Liver (tissue), 9 donors: Measurements from ENCODE around the gene HEBP2. TPM values are rescaled to one million over a fixed set of nuclear protein-coding genes. Genes with fewer than 3 reads are reported as not detected.

ENCODE experiments used
- DNase-seq: peaks from one replicate; pipeline ENCODE4 v3.0.0-alpha.2; 2017; ENCODE audit warnings: low spot score
- H3K27ac ChIP-seq, 2 donors: one replicate each; pipeline ENCODE4 v1.7.0; 2013; ENCODE audit warnings: inconsistent platforms in 2 of 2, low read length in 2 of 2, control low read depth in 1 of 2, low read depth in 1 of 2, mild to moderate bottlenecking in 1 of 2
- H3K27me3 ChIP-seq, 4 donors: one replicate each; pipeline versions ENCODE4 v1.6.1 to v1.7.0; 2013; ENCODE audit warnings: low read length in 3 of 4, inconsistent platforms in 1 of 4, mild to moderate bottlenecking in 1 of 4, moderate library complexity in 1 of 4; ENCODE audit not compliant: control insufficient read depth in 4 of 4, insufficient read depth in 4 of 4
- H3K36me3 ChIP-seq, 4 donors: one replicate each; pipeline versions ENCODE4 v1.6.1 to v1.7.0; 2013; ENCODE audit warnings: low read length in 3 of 4, mild to moderate bottlenecking in 3 of 4, low read depth in 1 of 4, moderate library complexity in 1 of 4; ENCODE audit not compliant: control insufficient read depth in 4 of 4, insufficient read depth in 3 of 4
- H3K4me1 ChIP-seq, 4 donors: one replicate each; pipeline versions ENCODE4 v1.6.1 to v1.7.0; 2013; ENCODE audit warnings: low read length in 3 of 4, mild to moderate bottlenecking in 3 of 4, moderate library complexity in 1 of 4; ENCODE audit not compliant: control insufficient read depth in 4 of 4, insufficient read depth in 4 of 4
- H3K4me3 ChIP-seq, 3 donors: one replicate each; pipeline versions ENCODE4 v1.6.1 to v1.7.0; 2013; ENCODE audit warnings: low read length in 3 of 3, control low read depth in 1 of 3, low read depth in 1 of 3, mild to moderate bottlenecking in 1 of 3
- H3K9ac ChIP-seq, 2 donors: one replicate each; pipeline ENCODE4 v1.7.0; 2013; ENCODE audit warnings: low read length in 2 of 2, mild to moderate bottlenecking in 2 of 2, moderate library complexity in 2 of 2, control low read depth in 1 of 2, low read depth in 1 of 2
- H3K9me3 ChIP-seq, 4 donors: one replicate each; pipeline versions ENCODE4 v1.6.1 to v1.7.0; 2013; ENCODE audit warnings: low read length in 3 of 4; ENCODE audit not compliant: control insufficient read depth in 4 of 4
- ATF3 ChIP-seq: IDR thresholded peaks from 2 replicates; pipeline ENCODE4 v1.6.1; 2016; ENCODE audit warnings: antibody characterized with exemption
- CTCF ChIP-seq: fragments of 150-350 bp; IDR thresholded peaks from 2 replicates; pipeline ENCODE4 v1.5.1; 2017; ENCODE audit warnings: improper control_type of control experiment, low read depth, low read length; ENCODE audit not compliant: missing input control
- EGR1 ChIP-seq, 2 donors: IDR thresholded peaks; 2 replicates each; pipeline ENCODE4 v1.6.1; 2016 to 2018; ENCODE audit warnings: antibody characterized with exemption in 2 of 2, low read depth in 2 of 2
- FOXA1 ChIP-seq: IDR thresholded peaks from 2 replicates; pipeline ENCODE4 v1.6.1; 2016; ENCODE audit warnings: antibody characterized with exemption
- GABPA ChIP-seq, 2 donors: IDR thresholded peaks in 1 of 2; conservative IDR thresholded peaks in 1 of 2; 2 replicates each; pipeline ENCODE4 v1.6.1; 2016; ENCODE audit warnings: antibody characterized with exemption in 2 of 2, mild to moderate bottlenecking in 1 of 2, moderate library complexity in 1 of 2
- HNF4G ChIP-seq: IDR thresholded peaks from 2 replicates; pipeline ENCODE4 v1.6.1; 2016; ENCODE audit warnings: antibody characterized with exemption
- JUND ChIP-seq, 2 donors: IDR thresholded peaks; 2 replicates each; pipeline ENCODE4 v1.6.1; 2016; ENCODE audit warnings: antibody characterized with exemption in 2 of 2
- NR2F2 ChIP-seq: IDR thresholded peaks from 2 replicates; pipeline ENCODE4 v1.6.1; 2016; ENCODE audit warnings: antibody characterized with exemption
- REST ChIP-seq: IDR thresholded peaks from 2 replicates; pipeline ENCODE4 v1.6.1; 2016; ENCODE audit warnings: antibody characterized with exemption, mild to moderate bottlenecking
- RXRA ChIP-seq, 2 donors: IDR thresholded peaks; 2 replicates each; pipeline ENCODE4 v1.6.1; 2017 to 2018; ENCODE audit warnings: antibody characterized with exemption in 2 of 2, mild to moderate bottlenecking in 1 of 2
- SP1 ChIP-seq: IDR thresholded peaks from 2 replicates; pipeline ENCODE4 v1.6.1; 2018; ENCODE audit warnings: antibody characterized with exemption, mild to moderate bottlenecking
- TAF1 ChIP-seq: conservative IDR thresholded peaks from 2 replicates; pipeline ENCODE4 v1.6.1; 2016; ENCODE audit warnings: antibody characterized with exemption, mild to moderate bottlenecking
- WGBS: extraction: QIAGEN DNeasy Blood & Tissue Kit; methylation state at CpG from one replicate; pipeline ENCODE4 v1.1.7; 2013; 5-methylcytosine and 5-hydroxymethylcytosine counted together
- polyA plus RNA-seq, 2 donors: library from polyadenylated mRNA; stranded (reverse) in 1 of 2; unstranded in 1 of 2; fragments of 200-250 nt in 1 of 2; fragments of >200 nt in 1 of 2; fragmentation: Nextera tagmentation in 1 of 2; extraction: Ambion mirVana in 1 of 2; gene quantifications; one replicate each; pipeline versions ENCODE4 v1.2.1 to v1.2.3, GENCODE V29; 2013 to 2015
- total RNA-seq, 2 donors: library from RNA; depleted of rRNA; stranded (reverse); fragments of >200 nt; gene quantifications; one replicate each; pipeline ENCODE4 v1.2.3, GENCODE V29; 2014
- TF ChIP-seq, protein P1 (sequence below): IDR thresholded peaks from 2 replicates; pipeline ENCODE4 v1.6.1; 2016; ENCODE audit warnings: antibody characterized with exemption
- TF ChIP-seq, protein P2 (sequence below): IDR thresholded peaks from 2 replicates; pipeline ENCODE4 v1.6.1; 2016; ENCODE audit warnings: antibody characterized with exemption
- donor health status: healthy.
- donor health status: healthy.
- donor health status: healthy.
- donor health status: healthy.
- donor health status: healthy.

HEBP2 gene
- total and polyA plus RNA-seq, 4 donors, result 5.6 to 58.0 (median 16.8) TPM

DNA sequence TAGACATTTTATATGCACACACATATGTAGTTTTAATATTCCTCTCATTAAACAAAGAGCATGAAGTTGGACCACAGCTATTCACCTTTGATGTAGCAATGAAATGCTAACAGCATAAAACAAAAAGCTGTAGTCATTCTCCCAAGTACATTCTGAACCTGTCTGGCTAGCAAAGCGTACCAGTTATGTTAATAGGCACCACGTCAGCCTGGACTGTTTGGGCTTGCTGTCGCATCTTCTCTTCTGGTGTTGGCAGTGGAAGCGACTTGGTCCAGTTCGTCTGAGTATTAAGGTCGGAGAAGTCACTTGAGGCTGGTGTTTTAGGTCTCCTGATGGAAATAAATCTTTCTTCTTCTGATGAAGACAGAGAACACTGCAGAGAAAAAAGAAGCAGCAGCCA, 42.8 kb downstream of the HEBP2 start:
- H3K4me1 ChIP-seq, result peaks cover 0 to 7% (median 4%) of the 10 kb centered on the region in 4 donors
- 94% methylated on average over 6 of the region's 6 CpGs for WGBS

More for the DNA sequence above, 42.8 kb downstream of the HEBP2 start:
- no peak overlapping the region for H3K4me3 ChIP-seq
- H3K27ac ChIP-seq, result no peak overlapping the region
- H3K27me3 ChIP-seq, result no peaks in the 10 kb centered on the region
- H3K9ac ChIP-seq, result no peak overlapping the region
- peaks cover 0 to 24% (median 9%) of the 10 kb centered on the region in 4 donors for H3K36me3 ChIP-seq
- TF ChIP-seq SP1 (no peak), JUND (IDR thresholded peaks at IDR 0.05) (no peak), CTCF (no peak), ATF3 (no peak), GABPA (IDR thresholded peaks at IDR 0.05 in 1 of 2, conservative IDR thresholded peaks at IDR 0.05 in 1 of 2) (no peak), REST (no peak), EGR1 (IDR thresholded peaks at IDR 0.05; ENCODE audit: low read depth in 2 of 2) (no peak), TAF1 (no peak), HNF4G (no peak), RXRA (IDR thresholded peaks at IDR 0.05) (no peak), NR2F2 (no peak), FOXA1 (no peak)
- TF ChIP-seq, protein P1, sequence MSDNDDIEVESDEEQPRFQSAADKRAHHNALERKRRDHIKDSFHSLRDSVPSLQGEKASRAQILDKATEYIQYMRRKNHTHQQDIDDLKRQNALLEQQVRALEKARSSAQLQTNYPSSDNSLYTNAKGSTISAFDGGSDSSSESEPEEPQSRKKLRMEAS, result no peak
- TF ChIP-seq, protein P2, sequence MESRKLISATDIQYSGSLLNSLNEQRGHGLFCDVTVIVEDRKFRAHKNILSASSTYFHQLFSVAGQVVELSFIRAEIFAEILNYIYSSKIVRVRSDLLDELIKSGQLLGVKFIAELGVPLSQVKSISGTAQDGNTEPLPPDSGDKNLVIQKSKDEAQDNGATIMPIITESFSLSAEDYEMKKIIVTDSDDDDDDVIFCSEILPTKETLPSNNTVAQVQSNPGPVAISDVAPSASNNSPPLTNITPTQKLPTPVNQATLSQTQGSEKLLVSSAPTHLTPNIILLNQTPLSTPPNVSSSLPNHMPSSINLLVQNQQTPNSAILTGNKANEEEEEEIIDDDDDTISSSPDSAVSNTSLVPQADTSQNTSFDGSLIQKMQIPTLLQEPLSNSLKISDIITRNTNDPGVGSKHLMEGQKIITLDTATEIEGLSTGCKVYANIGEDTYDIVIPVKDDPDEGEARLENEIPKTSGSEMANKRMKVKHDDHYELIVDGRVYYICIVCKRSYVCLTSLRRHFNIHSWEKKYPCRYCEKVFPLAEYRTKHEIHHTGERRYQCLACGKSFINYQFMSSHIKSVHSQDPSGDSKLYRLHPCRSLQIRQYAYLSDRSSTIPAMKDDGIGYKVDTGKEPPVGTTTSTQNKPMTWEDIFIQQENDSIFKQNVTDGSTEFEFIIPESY, result no peak
- DNase-seq, result no peak
- no peaks in the 10 kb centered on the region for H3K9me3 ChIP-seq
